Fibroblast of lung (primary cell): ENCODE data around the gene CRACR2B.

Experiments used
- EZH2 ChIP-seq: IDR thresholded peaks from 2 replicates; pipeline ENCODE4 v1.5.1; 2012; ENCODE audit warnings: low read length, control low read depth, mild to moderate bottlenecking; ENCODE audit errors: missing control alignments
- TF ChIP-seq, protein P1 (sequence below), 2 donors: IDR thresholded peaks in 1 of 2; conservative IDR thresholded peaks in 1 of 2; 1 replicate in 1 of 2; 2 replicates in 1 of 2; pipeline ENCODE4 v1.5.1; 2011 to 2012; ENCODE audit warnings: low read length in 2 of 2, control low read depth in 1 of 2, inconsistent platforms in 1 of 2, low read depth in 1 of 2, mild to moderate bottlenecking in 1 of 2

DNA sequence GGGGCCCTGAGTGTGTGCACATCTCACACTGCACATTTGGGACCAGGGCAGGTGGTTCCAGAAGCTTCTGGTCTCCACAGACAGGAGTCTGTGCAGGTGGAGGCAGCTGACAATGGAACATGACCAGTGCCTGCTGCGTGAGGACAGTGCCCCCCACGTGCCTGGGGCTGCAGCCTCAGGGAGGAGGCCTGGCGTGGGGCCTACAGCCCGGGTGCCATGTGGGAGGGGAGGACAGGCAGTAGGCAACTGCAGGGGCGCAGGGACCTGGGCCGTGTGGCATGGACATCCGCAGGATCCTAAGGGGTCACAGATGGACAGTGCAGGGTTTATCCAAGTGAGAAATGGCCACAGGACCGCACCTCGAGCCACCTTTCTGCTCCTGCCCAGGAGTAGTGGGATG, 43.8 kb downstream of the CRACR2B start:
- TF ChIP-seq, protein P1, sequence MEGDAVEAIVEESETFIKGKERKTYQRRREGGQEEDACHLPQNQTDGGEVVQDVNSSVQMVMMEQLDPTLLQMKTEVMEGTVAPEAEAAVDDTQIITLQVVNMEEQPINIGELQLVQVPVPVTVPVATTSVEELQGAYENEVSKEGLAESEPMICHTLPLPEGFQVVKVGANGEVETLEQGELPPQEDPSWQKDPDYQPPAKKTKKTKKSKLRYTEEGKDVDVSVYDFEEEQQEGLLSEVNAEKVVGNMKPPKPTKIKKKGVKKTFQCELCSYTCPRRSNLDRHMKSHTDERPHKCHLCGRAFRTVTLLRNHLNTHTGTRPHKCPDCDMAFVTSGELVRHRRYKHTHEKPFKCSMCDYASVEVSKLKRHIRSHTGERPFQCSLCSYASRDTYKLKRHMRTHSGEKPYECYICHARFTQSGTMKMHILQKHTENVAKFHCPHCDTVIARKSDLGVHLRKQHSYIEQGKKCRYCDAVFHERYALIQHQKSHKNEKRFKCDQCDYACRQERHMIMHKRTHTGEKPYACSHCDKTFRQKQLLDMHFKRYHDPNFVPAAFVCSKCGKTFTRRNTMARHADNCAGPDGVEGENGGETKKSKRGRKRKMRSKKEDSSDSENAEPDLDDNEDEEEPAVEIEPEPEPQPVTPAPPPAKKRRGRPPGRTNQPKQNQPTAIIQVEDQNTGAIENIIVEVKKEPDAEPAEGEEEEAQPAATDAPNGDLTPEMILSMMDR (conservative IDR thresholded peaks at IDR 0.05 in 1 of 2, IDR thresholded peaks at IDR 0.05 in 1 of 2; ENCODE audit: low read depth in 1 of 2, low read length in 2 of 2): no peak
- no peak for TF ChIP-seq EZH2
